22Rv1 (cell line): ENCODE results near the gene TSSK3.

Source experiments
- CTCF ChIP-seq: fragments of 450-650 bp; IDR thresholded peaks from 2 replicates; pipeline ENCODE4 v1.5.1; 2017; ENCODE audit warnings: mild to moderate bottlenecking
- ZFX ChIP-seq: fragments of 450-650 bp; IDR thresholded peaks from 2 replicates; pipeline ENCODE4 v1.6.1; 2017; ENCODE audit warnings: antibody characterized with exemption, borderline replicate concordance

GRCh38 chr1:32361308-32361673 is 1.0 kb upstream of the TSSK3 start:
- TF ChIP-seq ZFX (no peak), CTCF (no peak)
